Left ventricle myocardium inferior (tissue), 1 donor: ENCODE data around the gene SLC23A2. TPM values are rescaled to one million over a fixed set of nuclear protein-coding genes. Genes with fewer than 3 reads are reported as not detected.

Experiments used
- DNase-seq: peaks from one replicate; pipeline ENCODE4 v3.0.0-alpha.2; 2020
- H3K27ac ChIP-seq: fragments of 200-600 bp; replicated peaks from 2 replicates; pipeline ENCODE4 v1.8.0; 2021
- H3K27me3 ChIP-seq: fragments of 200-600 bp; 2 replicates; pipeline ENCODE4 v1.8.0; 2021; ENCODE audit warnings: low read depth
- H3K36me3 ChIP-seq: fragments of 200-600 bp; 2 replicates; pipeline ENCODE4 v1.8.0; 2021
- H3K4me1 ChIP-seq: fragments of 200-600 bp; 2 replicates; pipeline ENCODE4 v1.8.0; 2021
- H3K4me3 ChIP-seq: fragments of 200-600 bp; 2 replicates; pipeline ENCODE4 v1.8.0; 2021; ENCODE audit warnings: mild to moderate bottlenecking, moderate library complexity
- H3K9me3 ChIP-seq: fragments of 200-600 bp; replicated peaks from 2 replicates; pipeline ENCODE4 v1.8.0; 2021
- intact Hi-C: fragments of 100-400 bp; cut with micrococcal nuclease; formaldehyde crosslinking; loops from one replicate; pipeline ENCODE4 v1.11.0; 2022
- total RNA-seq: library from RNA; stranded (reverse); fragmentation: NEBNext Ultra II Directional; extraction: Animal tissue kit (Norgen Biotek cat#: 25700); gene quantifications from one replicate; pipeline ENCODE4 v1.2.1, GENCODE V29; 2021
- TF ChIP-seq, protein P1 (sequence below): fragments of 200-600 bp; IDR thresholded peaks from 2 replicates; pipeline ENCODE4 v1.8.0; 2021; ENCODE audit warnings: antibody characterized with exemption, mild to moderate bottlenecking, borderline replicate concordance
- donor health status: DM: no; HTN: yes; CAD: no; lungs with severe emphysema.

Gene SLC23A2
- total RNA-seq, 1 donor from 2014 or later = 6.3 TPM

DNA sequence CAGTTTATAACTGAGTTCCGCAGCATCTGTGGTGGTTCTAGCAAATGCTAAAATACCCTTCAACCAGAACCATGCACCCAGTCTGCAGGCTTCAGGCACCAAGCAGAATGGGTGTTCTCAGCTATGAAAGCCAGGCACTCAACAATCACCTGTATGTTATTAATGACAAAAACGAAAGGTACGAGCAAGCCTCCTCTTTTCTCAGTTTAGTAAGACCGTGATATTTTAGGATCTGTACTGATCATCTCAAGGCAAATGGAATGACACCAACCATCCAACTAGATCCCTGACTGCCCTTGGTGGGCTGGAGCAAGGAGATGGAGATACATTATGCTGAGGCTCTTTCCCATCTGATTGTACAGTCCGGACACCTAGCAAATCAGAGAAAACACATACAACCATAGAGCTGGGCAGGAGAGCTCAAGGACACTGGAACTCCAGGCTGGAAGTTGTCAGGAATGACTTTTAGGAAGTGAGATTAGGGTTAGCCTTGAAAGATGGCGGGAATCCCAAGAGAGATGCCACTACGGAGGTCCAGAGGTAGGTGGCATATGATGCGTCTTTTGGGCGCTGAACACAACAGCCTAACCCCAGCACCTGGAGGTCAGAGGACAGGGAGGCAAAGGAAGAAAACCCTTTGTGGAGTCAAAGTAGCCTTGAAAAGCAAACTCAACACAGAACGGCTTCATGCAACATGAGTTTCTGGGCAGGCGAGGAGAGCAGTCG, 33.4 kb downstream of the SLC23A2 start:
- no peaks in the 10 kb centered on the region for H3K9me3 ChIP-seq
- peaks cover 4% of the 10 kb centered on the region for H3K4me1 ChIP-seq
- TF ChIP-seq, protein P1, sequence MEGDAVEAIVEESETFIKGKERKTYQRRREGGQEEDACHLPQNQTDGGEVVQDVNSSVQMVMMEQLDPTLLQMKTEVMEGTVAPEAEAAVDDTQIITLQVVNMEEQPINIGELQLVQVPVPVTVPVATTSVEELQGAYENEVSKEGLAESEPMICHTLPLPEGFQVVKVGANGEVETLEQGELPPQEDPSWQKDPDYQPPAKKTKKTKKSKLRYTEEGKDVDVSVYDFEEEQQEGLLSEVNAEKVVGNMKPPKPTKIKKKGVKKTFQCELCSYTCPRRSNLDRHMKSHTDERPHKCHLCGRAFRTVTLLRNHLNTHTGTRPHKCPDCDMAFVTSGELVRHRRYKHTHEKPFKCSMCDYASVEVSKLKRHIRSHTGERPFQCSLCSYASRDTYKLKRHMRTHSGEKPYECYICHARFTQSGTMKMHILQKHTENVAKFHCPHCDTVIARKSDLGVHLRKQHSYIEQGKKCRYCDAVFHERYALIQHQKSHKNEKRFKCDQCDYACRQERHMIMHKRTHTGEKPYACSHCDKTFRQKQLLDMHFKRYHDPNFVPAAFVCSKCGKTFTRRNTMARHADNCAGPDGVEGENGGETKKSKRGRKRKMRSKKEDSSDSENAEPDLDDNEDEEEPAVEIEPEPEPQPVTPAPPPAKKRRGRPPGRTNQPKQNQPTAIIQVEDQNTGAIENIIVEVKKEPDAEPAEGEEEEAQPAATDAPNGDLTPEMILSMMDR = no peak
- DNase-seq = no peak
- H3K27me3 ChIP-seq = no peaks in the 10 kb centered on the region
- peaks cover 33% of the 10 kb centered on the region for H3K36me3 ChIP-seq
- no peak overlapping the region for H3K4me3 ChIP-seq
- intact Hi-C loops = no loop called here
- no peak overlapping the region for H3K27ac ChIP-seq

DNA sequence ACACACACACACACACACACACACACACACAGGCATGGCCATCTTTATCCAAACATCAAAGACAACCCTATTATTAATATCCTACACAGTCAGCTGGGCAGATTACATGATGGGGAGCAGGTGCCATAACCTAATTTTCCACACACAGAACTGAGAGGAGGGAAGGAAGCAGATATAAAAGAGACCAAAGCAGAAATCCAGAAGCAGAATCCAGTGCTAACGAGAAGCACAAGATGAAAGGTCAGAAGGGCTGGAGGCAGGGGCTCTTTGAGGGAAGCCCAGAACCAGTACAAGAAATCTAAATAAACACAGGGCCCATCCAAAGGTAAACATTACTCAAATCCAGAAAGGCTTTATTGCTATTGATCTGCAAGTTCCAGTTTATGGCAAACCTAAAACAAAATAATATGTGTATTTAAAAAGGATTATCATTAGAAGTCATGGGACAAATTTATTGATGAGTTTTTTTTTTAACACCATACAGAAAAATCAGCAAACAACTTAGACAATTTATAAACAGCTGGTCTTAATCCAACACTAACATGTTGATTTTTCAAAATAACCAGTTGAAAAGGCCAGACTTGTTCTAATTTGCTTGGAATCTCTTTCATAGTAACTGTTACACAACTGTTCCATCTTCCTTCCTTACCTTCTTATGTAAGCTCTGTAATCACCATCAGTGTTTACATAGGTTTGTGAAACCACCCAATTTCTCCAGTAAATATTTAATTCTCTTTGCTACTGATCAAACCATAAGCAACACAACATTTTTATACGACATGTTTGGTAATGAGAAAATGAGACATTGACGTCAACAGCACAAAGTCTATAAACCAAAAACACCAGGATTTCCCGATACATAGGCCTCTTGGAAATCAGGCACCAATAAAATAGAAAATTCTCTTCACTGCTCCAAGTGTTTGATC, 34.2 kb downstream of the SLC23A2 start:
- Histone ChIP-seq H3K4me3 (no peak overlapping the region), H3K36me3 (peaks cover 33% of the 10 kb centered on the region), H3K9me3 (no peaks in the 10 kb centered on the region), H3K27me3 (no peaks in the 10 kb centered on the region), H3K27ac (no peak overlapping the region), H3K4me1 (peaks cover 5% of the 10 kb centered on the region)
- no peak for DNase-seq
- intact Hi-C loops = no loop called here
- TF ChIP-seq, protein P1 = no peak

DNA sequence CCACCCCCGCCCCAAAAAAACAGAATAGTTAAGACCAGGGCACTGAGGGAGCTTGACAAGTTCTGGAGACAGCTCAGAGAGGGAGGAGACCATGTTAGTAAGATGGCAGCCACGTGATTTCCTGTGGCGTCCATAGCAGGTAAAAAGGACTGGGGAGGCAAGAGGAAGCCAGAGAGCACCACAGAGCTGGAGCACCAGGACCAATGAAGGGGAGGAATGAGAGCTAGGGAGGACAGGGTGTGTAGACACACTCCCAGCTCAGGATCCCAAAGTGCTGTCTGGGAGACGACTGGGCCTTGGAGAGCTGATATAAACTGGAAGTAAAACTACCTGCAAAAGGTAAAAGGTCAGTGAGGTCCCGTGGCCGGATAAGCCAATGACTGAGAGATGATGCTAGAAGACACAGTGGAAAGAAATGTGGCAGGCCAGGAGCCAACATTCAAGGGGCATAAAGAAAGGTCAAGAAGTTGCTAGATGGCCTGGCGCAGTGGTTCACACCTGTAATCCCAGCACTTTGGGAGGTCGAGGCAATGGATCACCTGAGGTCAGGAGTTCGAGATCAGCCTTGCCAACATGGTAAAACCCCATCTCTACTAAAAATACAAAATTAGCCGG, 39.0 kb downstream of the SLC23A2 start:
- H3K27ac ChIP-seq = peak overlapping the region; percentile 37
- intact Hi-C loops = no loop called here

DNA sequence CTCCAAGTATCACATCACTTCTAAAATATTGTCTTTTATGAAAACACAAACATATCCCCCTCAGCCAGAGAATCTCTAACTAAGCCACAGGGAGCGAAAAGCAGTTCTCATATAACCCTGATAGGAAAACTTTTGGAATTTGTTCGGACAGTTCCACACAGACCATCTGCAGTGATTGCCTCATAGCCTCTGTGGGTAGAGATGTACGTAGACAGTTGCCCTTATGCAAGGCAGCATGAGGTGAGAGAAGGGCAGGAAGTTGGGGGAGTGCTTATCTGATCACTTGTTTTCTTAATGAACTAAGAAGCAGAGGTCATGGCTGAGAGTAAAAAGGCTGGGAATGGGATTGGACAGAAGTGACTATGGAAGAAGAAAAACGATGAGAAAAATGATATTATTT, 39.6 kb downstream of the SLC23A2 start:
- peak overlapping the region; percentile 37 for H3K27ac ChIP-seq
- H3K36me3 ChIP-seq = no peaks in the 10 kb centered on the region
- peaks cover 14% of the 10 kb centered on the region for H3K4me1 ChIP-seq
- no peak for DNase-seq
- H3K4me3 ChIP-seq = no peak overlapping the region
- no peaks in the 10 kb centered on the region for H3K27me3 ChIP-seq
- intact Hi-C loops = no loop called here
- TF ChIP-seq, protein P1 = no peak
- H3K9me3 ChIP-seq = no peaks in the 10 kb centered on the region

More for the DNA sequence above, 39.0 kb downstream of the SLC23A2 start:
- DNase-seq = no peak
- peaks cover 14% of the 10 kb centered on the region for H3K4me1 ChIP-seq
- H3K4me3 ChIP-seq = no peak overlapping the region
- H3K36me3 ChIP-seq = no peaks in the 10 kb centered on the region
- TF ChIP-seq, protein P1 = no peak
- no peaks in the 10 kb centered on the region for H3K9me3 ChIP-seq
- H3K27me3 ChIP-seq = no peaks in the 10 kb centered on the region

DNA sequence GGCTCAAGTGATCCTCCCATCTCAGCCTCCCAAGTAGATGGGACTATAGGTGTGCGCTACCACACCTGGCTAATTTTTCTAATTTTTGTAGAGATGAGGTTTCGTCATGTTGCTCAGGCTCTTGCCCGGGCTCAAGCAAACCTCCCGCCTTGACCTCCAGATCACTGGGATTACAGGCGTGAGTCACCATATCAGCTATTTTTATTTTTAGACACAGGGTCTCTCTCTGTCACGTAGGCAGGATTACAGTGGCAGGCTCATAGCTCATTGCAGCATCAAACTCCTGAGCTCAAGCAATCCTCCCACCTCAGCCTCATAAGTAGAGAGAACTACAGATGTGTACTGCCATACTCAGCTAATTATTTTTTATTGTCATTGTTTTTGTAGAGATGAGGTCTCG, 41.7 kb downstream of the SLC23A2 start:
- intact Hi-C loops = no loop called here
- no peaks in the 10 kb centered on the region for H3K9me3 ChIP-seq
- no peaks in the 10 kb centered on the region for H3K27me3 ChIP-seq
- no peak overlapping the region for H3K4me3 ChIP-seq
- no peaks in the 10 kb centered on the region for H3K36me3 ChIP-seq
- TF ChIP-seq, protein P1 = no peak
- H3K4me1 ChIP-seq = peaks cover 14% of the 10 kb centered on the region
- no peak overlapping the region for H3K27ac ChIP-seq
- no peak for DNase-seq
